ENCODE results near the gene MTAP. TPM values are rescaled to one million over a fixed set of nuclear protein-coding genes. Genes with fewer than 3 reads are reported as not detected.

The MTAP gene
- total RNA-seq, 1 experiment from 2014 or later = 102 TPM

DNA sequence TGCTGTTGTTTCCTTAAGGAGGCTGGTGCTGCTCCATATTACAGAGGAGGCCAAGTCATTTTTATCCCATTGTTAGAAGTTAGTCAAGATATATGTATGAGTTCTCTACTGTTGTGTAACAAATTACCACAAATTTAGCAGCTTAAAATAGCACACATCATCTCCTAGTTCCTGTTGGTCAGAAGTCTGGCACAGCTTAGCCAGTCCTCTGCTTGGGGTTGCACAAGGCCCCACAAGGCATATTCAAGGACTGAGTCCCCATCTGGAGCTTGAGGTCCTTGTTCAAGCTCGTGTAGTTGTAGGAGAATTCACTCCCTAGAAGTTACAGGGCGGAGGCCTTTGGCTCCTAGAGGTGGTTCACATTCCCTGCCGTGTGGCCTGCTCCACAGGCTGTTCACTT, 14.7 kb downstream of the MTAP start:
- peaks cover 0 to 2% of the 10 kb centered on the region in 2 experiments; a peak in 2 of 4 replicates for H3K4me1 Mint-ChIP-seq
- no peak overlapping the region for H2AK5ac ChIP-seq (ENCODE audit: insufficient read length, low read length)
- peaks cover 70 to 84% (median 70%) of the 10 kb centered on the region in 3 experiments for H3K36me3 Mint-ChIP-seq (ENCODE audit: insufficient read depth in 1 of 3, low read depth in 3 of 3)
- no peak overlapping the region for H3K27ac ChIP-seq (ENCODE audit: insufficient read length, low read depth, low read length)
- H2BK5ac ChIP-seq (ENCODE audit: insufficient read length, low read length) = no peak overlapping the region
- H3K23ac ChIP-seq (ENCODE audit: insufficient read length, low read depth, low read length) = no peak overlapping the region
- H3K9me3 ChIP-seq (ENCODE audit: control insufficient read depth, low read depth, low read length) = no peaks in the 10 kb centered on the region
- no peak overlapping the region for H2BK12ac ChIP-seq (ENCODE audit: insufficient read length, low read depth, low read length)
- H3K9me3 Mint-ChIP-seq = peaks cover 17 to 24% of the 10 kb centered on the region in 2 experiments
- peaks cover 22% of the 10 kb centered on the region; the same call in 1 of the 2 replicates for H3K79me2 ChIP-seq (ENCODE audit: insufficient read depth, low read length)
- H4K20me1 ChIP-seq (ENCODE audit: control insufficient read depth, insufficient read depth, insufficient read length) = no peaks in the 10 kb centered on the region
- H2BK15ac ChIP-seq (ENCODE audit: low read depth, low read length) = no peak overlapping the region
- no peak overlapping the region for H4K91ac ChIP-seq (ENCODE audit: insufficient read length, low read depth, low read length)
- TF ChIP-seq, protein P1, sequence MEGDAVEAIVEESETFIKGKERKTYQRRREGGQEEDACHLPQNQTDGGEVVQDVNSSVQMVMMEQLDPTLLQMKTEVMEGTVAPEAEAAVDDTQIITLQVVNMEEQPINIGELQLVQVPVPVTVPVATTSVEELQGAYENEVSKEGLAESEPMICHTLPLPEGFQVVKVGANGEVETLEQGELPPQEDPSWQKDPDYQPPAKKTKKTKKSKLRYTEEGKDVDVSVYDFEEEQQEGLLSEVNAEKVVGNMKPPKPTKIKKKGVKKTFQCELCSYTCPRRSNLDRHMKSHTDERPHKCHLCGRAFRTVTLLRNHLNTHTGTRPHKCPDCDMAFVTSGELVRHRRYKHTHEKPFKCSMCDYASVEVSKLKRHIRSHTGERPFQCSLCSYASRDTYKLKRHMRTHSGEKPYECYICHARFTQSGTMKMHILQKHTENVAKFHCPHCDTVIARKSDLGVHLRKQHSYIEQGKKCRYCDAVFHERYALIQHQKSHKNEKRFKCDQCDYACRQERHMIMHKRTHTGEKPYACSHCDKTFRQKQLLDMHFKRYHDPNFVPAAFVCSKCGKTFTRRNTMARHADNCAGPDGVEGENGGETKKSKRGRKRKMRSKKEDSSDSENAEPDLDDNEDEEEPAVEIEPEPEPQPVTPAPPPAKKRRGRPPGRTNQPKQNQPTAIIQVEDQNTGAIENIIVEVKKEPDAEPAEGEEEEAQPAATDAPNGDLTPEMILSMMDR (conservative IDR thresholded peaks at IDR 0.05) = no peak
- H3K9ac ChIP-seq (ENCODE audit: extremely low read depth, insufficient read length, low read length) = no peak overlapping the region
- no peak overlapping the region for H2BK20ac ChIP-seq (ENCODE audit: low read depth, low read length, poor library complexity, severe bottlenecking)
- H4K5ac ChIP-seq (ENCODE audit: insufficient read length, low read depth, low read length) = no peak overlapping the region
- H2BK120ac ChIP-seq (ENCODE audit: low read depth, low read length, poor library complexity, severe bottlenecking) = no peak overlapping the region
- no peak for DNase-seq
- no peak overlapping the region for H3T11ph ChIP-seq (ENCODE audit: low read length)
- no peak overlapping the region for H3K4me3 Mint-ChIP-seq
- H3K27me3 ChIP-seq (ENCODE audit: insufficient read depth, low read length) = no peaks in the 10 kb centered on the region; the same call in 1 of the 2 replicates
- no peak overlapping the region for H3K56ac ChIP-seq (ENCODE audit: insufficient read length, low read depth, low read length)
- H3K27me3 Mint-ChIP-seq (ENCODE audit: low read depth) = peaks cover 1% of the 10 kb centered on the region; the same call in 1 of the 2 replicates
- H3K23me2 ChIP-seq (ENCODE audit: insufficient read length, low read depth, low read length, poor library complexity, severe bottlenecking) = no peaks in the 10 kb centered on the region
- WGBS (ENCODE audit: extremely low coverage, insufficient read length, low lambda C conversion rate) = no CpG with 5 or more reads among the region's 3 CpGs
- H2AFZ ChIP-seq (ENCODE audit: low read length) = no peak overlapping the region
- H4K8ac ChIP-seq (replicated peaks; ENCODE audit: insufficient read length, low read depth, low read length) = no peak overlapping the region
- H3K4ac ChIP-seq (ENCODE audit: low read depth, low read length) = no peak overlapping the region
- H3K18ac ChIP-seq (ENCODE audit: insufficient read length, low read depth, low read length) = no peak overlapping the region
- no peak overlapping the region for H3K27ac Mint-ChIP-seq
- no peaks in the 10 kb centered on the region for H3K4me1 ChIP-seq (ENCODE audit: insufficient read depth, low read length)
- H3K14ac ChIP-seq (ENCODE audit: insufficient read depth, low read length) = no peak overlapping the region
- H3K4me2 ChIP-seq (ENCODE audit: insufficient read depth, insufficient read length, low read length) = no peak overlapping the region
- H3K79me1 ChIP-seq (ENCODE audit: insufficient read depth, low read depth, low read length, poor library complexity, severe bottlenecking) = peaks cover 5% of the 10 kb centered on the region

Data from H9 (cell line).